Measurements from ENCODE around the gene PLA2G1B.

Gene PLA2G1B

DNA sequence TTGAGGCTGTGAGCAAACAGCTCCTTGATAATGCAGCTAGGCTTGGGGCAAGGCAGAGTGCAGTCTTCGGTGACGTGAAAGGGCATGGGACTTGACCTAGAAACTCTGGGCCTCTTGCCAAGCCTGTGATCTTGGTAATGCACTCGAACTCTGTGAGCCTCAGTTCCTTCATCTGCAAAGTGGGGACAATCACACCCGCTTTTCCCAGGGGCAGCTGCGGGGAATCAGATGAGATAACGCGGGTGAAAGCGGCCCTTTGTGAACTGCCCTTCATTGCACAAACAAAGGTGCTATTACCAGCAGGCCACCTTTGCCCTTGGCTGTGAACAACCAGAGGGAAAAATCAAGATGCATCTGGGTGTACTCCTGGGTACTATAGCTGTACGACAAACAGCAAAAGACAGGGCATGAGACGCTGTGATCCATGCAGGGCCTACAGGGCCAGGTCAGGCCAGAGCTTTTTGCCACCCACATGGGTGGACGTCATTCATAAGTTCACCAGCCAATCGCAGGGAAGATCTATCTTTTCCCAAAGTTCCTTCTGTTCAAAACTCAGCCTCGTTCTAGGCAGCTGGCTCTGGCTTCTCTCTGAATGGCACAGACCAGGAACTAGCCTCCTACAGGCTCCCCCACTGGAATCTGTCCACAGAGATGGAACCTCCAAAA, 38.2 kb upstream of the PLA2G1B start:
- DNase-seq (ENCODE audit: insufficient read length, low spot score) (no peak), FAIRE-seq (no peak)
- TF ChIP-seq POLR2A (IDR thresholded peaks at IDR 0.05; ENCODE audit: low read depth, low read length): no peak

- FAIRE-seq (no peak), DNase-seq (ENCODE audit: insufficient read length, low spot score) (no peak)
- no peak for TF ChIP-seq POLR2A (IDR thresholded peaks at IDR 0.05; ENCODE audit: low read depth, low read length)
Measured at GRCh38 chr12:120364487-120364886, 36.9 kb upstream of the PLA2G1B start.

DNA sequence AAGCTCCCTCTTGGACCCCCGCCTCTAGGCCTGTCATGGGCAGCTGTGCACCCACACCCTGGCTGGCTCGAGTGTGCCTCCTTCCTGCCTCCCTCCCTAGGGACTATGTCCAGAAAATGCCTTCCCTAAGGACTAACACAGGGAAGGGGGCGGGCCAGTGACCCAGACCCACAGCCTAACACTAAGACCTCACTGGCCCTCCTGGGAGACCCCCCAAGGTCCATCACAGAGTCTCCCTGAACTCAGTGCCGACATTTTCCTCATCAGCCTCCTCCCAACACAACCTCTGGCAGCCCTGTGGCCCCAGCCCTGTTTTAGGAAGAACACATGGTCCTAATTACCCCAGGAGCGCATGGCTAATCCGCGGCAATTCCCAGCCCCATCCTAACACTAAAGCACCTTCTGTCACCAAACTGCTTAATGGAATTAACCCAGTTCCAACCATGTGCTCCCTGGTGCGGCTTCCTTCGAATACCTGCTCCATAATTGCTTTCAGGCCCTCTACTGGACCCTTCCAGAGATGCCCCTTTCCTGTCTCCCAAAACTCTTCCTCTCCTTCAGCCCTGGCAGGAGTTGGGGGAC, 35.8 kb upstream of the PLA2G1B start:
- FAIRE-seq: no peak
- no peak for DNase-seq (ENCODE audit: insufficient read length, low spot score)
- no peak for TF ChIP-seq POLR2A (IDR thresholded peaks at IDR 0.05; ENCODE audit: low read depth, low read length)

DNA sequence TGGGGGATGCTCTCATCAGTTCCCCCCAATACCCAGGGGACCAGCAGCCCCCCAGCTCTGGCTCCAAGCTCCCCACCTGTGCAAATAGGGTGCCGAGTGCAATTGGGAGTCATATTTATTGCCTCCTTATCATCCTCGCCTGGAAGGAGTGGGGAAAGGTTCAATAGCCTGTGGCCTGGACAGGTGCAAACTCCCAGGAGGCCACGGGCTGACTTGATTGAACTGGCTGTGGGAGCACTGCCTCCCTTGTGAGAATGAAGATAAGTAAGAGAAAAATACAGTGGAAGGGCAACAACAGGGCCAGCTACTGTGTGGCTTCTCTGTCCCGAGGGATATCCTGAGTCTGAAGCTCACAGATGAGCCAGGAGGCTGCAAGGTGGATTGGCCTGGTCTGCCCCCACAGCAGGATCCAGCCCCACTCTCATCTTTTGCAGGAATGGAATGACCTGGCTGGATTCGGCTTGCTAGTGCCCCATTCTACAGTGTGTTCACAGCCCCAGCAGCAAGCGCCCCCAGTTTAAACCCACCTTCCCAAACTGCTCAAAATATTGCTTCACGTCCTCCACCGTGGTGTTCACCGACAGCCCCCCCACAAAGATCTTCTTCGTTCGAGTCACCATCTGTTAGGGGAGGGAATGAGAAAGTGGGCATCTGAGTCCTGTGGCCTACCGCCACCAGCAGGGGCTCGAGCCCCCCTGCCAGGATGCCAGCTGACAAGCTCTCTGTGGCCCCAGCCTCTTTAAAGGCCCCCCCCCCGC, 35.1 kb upstream of the PLA2G1B start:
- no peak for FAIRE-seq
- TF ChIP-seq POLR2A (IDR thresholded peaks at IDR 0.05; ENCODE audit: low read depth, low read length): no peak
- no peak for DNase-seq (ENCODE audit: insufficient read length, low spot score)

GRCh38 chr12:120361506-120362208, 34.1 kb upstream of the PLA2G1B start:
- FAIRE-seq (no peak), DNase-seq (ENCODE audit: insufficient read length, low spot score) (no peak)
- TF ChIP-seq POLR2A (IDR thresholded peaks at IDR 0.05; ENCODE audit: low read depth, low read length): no peak

DNA sequence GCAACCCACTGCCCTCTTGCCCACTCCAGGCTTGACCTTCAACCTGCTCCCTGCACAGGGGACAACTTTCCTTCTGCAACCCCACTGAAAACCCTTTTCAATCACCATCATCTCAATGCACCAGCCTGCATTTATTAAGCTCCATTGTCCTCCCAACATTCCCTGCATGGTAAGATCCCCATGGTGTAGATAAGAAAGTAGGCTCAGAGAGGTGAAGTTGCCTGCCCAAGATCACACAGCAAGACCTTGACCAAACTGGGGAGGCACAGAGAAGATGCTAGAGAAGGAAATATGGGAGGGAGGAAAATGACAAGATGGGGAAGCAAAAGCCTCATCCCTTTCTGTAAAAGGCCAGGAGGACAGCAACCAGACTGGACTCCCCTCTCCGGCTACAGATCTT, 31.5 kb upstream of the PLA2G1B start:
- no peak for FAIRE-seq
- TF ChIP-seq POLR2A (IDR thresholded peaks at IDR 0.05; ENCODE audit: low read depth, low read length): no peak

GRCh38 chr12:120358412-120359100, 31.0 kb upstream of the PLA2G1B start:
- no peak for FAIRE-seq
- DNase-seq (ENCODE audit: insufficient read length, low spot score): no peak
- no peak for TF ChIP-seq POLR2A (IDR thresholded peaks at IDR 0.05; ENCODE audit: low read depth, low read length)

More for the DNA sequence above, 31.5 kb upstream of the PLA2G1B start:
- DNase-seq (ENCODE audit: insufficient read length, low spot score): no peak

DNA sequence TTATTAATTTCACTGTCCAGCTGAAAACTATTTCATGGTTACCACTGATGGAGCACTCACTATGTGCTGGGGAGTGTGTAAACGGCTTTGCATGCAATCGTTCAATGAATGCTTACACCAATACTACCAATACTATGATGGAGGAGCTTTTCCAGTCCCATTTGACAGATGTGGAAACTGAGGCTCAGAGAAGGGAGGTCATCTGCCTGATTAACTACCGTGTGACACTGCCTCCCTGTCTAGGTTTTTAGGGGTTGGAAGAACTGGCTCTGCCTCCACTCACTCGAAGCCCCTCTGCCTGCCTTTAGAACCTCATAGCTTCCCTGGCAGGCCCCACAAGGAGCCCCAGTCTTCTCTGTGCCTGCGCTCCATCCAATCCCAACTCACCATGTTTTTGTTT, 29.5 kb upstream of the PLA2G1B start:
- no peak for DNase-seq (ENCODE audit: insufficient read length, low spot score)
- FAIRE-seq: no peak
- no peak for TF ChIP-seq POLR2A (IDR thresholded peaks at IDR 0.05; ENCODE audit: low read depth, low read length)

DNA sequence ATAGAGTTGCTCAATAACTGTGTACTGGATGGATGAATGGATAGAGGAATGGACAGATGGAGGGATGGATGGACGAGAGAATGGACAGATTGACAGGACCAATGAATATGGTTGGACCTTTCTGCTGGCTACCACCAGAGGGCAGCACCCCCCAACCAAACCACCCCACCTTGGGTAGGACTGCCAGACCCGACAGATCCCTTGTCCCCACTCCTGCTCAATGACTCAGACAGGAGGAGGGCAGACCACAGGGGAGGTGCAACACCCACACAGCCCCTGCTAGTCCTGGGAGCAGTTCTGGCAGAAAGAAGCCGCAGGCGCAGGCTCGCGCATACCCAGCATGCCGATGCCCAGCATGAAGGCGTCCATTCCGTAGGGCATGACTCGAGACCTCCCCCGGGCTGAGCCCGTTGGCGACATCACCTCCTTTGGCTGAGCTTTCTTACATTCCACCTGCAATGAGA, 29.0 kb upstream of the PLA2G1B start:
- DNase-seq (ENCODE audit: insufficient read length, low spot score) (peak; percentile 100), FAIRE-seq (peak; percentile 97)
- no peak for TF ChIP-seq POLR2A (IDR thresholded peaks at IDR 0.05; ENCODE audit: low read depth, low read length)

- no peak for DNase-seq (ENCODE audit: insufficient read length, low spot score)
- no peak for TF ChIP-seq POLR2A (IDR thresholded peaks at IDR 0.05; ENCODE audit: low read depth, low read length)
- FAIRE-seq: no peak
Measured at GRCh38 chr12:120353556-120354317, 26.2 kb upstream of the PLA2G1B start.

DNA sequence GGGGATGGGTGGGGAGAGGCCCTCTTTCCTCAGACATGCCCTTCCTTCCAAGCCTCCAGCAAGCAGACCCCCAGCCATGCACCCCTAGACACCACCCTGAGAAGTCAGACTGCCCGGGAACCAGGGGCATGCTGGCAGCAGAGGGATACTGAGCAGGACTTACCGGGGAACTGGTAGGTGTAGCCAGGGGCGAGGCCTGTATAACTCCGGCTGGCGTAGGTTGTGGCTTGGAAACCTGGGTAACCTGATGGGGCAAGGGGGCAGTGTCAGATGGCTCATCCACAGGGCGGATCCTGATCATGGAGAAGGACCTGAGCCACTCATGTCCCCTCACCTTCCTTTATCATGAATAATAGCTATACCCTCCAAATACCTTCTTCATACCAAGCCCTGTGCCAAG, 25.6 kb upstream of the PLA2G1B start:
- TF ChIP-seq POLR2A (IDR thresholded peaks at IDR 0.05; ENCODE audit: low read depth, low read length): no peak
- DNase-seq (ENCODE audit: insufficient read length, low spot score) (no peak), FAIRE-seq (no peak)

DNA sequence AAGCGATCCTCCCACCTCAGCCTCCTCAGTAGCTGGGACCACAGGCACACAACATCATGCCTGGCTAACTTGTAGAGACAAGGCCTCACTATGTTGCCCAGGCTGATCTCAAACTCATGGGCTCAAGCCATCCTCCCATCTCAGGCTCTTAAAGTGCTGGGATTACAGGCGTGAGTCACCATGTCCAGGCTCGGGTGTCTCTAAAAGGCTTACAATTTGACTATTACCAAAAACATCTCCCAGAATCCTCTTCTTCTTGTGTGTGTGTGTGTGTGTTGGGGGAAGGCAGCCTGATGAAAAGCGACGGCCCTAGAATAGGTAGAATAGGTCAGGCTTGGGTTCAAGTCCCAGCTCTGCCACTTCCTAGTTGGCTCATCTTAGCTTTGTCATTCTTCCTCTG, 24.5 kb upstream of the PLA2G1B start:
- no peak for DNase-seq (ENCODE audit: insufficient read length, low spot score)
- peak; percentile 69 for FAIRE-seq
- no peak for TF ChIP-seq POLR2A (IDR thresholded peaks at IDR 0.05; ENCODE audit: low read depth, low read length)
